ENCODE results near the gene PTPRM. TPM values are rescaled to one million over a fixed set of nuclear protein-coding genes. Genes with fewer than 3 reads are reported as not detected.

The PTPRM gene
- polyA plus RNA-seq, 1 experiment = 81.1 TPM

- no peaks in the 10 kb centered on the region for H3K9me3 ChIP-seq (ENCODE audit: control insufficient read depth, insufficient read depth, low read length)
- DNase-seq (ENCODE audit: low read depth, low spot score) = no peak
- H3K27me3 ChIP-seq (ENCODE audit: control insufficient read depth, insufficient read depth, low read length) = no peaks in the 10 kb centered on the region
- H3K4me3 ChIP-seq (ENCODE audit: low read depth, low read length) = peak overlapping the region; percentile 72
- ChIA-PET CTCF (interaction anchor here (1.2 to 1.5 kb wide), 3 partner anchors 7 to 345 kb away, joined by 3 to 5 read pairs (median 4); no protein-coding TSS in a partner anchor), POLR2A (no interaction called here)
- no peak overlapping the region for H3K27ac ChIP-seq (ENCODE audit: low read depth, low read length)
- TF ChIP-seq CTCF (IDR thresholded peaks at IDR 0.05; ENCODE audit: low read depth, low read length) = no peak
These were observed 1.4 kb upstream of the PTPRM start for GRCh38 chr18:7565677-7566076.

GRCh38 chr18:7566244-7566566 lies 911 bp upstream of the PTPRM start:
- Histone ChIP-seq H3K9me3 (ENCODE audit: control insufficient read depth, insufficient read depth, low read length) (no peaks in the 10 kb centered on the region), H3K27ac (ENCODE audit: low read depth, low read length) (no peak overlapping the region), H3K4me3 (ENCODE audit: low read depth, low read length) (peak overlapping the region; percentile 72), H3K27me3 (ENCODE audit: control insufficient read depth, insufficient read depth, low read length) (no peaks in the 10 kb centered on the region)
- POLR2A ChIA-PET = no interaction called here
- CTCF ChIA-PET = interaction anchor here (0.6 to 2.2 kb wide), 26 partner anchors 8 to 1285 kb away, joined by 3 to 18 read pairs (median 4); no protein-coding TSS in a partner anchor
- no peak for DNase-seq (ENCODE audit: low read depth, low spot score)
- no peak for TF ChIP-seq CTCF (IDR thresholded peaks at IDR 0.05; ENCODE audit: low read depth, low read length)

GRCh38 chr18:7567474-7568425 lies 634 bp downstream of the PTPRM start:
- POLR2A ChIA-PET = interaction anchor here (0.6 to 1.6 kb wide), 4 partner anchors 10 to 335 kb away, joined by 3 to 6 read pairs (median 4); no protein-coding TSS in a partner anchor
- DNase-seq (ENCODE audit: low read depth, low spot score) = no peak
- H3K27ac ChIP-seq (ENCODE audit: low read depth, low read length) = no peak overlapping the region

GRCh38 chr18:7568426-7568825 lies 1.3 kb downstream of the PTPRM start:
- no peaks in the 10 kb centered on the region for H3K27me3 ChIP-seq (ENCODE audit: control insufficient read depth, insufficient read depth, low read length)
- no peaks in the 10 kb centered on the region for H3K9me3 ChIP-seq (ENCODE audit: control insufficient read depth, insufficient read depth, low read length)
- ChIA-PET CTCF (interaction anchor here (0.6 to 2.2 kb wide), 3 partner anchors 57 to 284 kb away, joined by 3 to 6 read pairs (median 3); no protein-coding TSS in a partner anchor), POLR2A (interaction anchor here (1.6 kb wide), 1 partner anchor 334 kb away, joined by 3 read pairs; no protein-coding TSS in a partner anchor)
- no peak overlapping the region for H3K27ac ChIP-seq (ENCODE audit: low read depth, low read length)
- DNase-seq (ENCODE audit: low read depth, low spot score) = no peak
- peak overlapping the region; percentile 73 for H3K4me3 ChIP-seq (ENCODE audit: low read depth, low read length)
- 0 out of 2 replicates have a peak, but pooled peaks have one; percentile 20 for TF ChIP-seq CTCF (IDR thresholded peaks at IDR 0.05; ENCODE audit: low read depth, low read length)

More at GRCh38 chr18:7567474-7568425, 634 bp downstream of the PTPRM start:
- Histone ChIP-seq H3K27me3 (ENCODE audit: control insufficient read depth, insufficient read depth, low read length) (no peaks in the 10 kb centered on the region), H3K9me3 (ENCODE audit: control insufficient read depth, insufficient read depth, low read length) (no peaks in the 10 kb centered on the region), H3K4me3 (ENCODE audit: low read depth, low read length) (peak overlapping the region; percentile 73)
- CTCF ChIA-PET = interaction anchor here (0.6 to 2.2 kb wide), 20 partner anchors 9 to 913 kb away, joined by 3 to 18 read pairs (median 4); no protein-coding TSS in a partner anchor
- no peak for TF ChIP-seq CTCF (IDR thresholded peaks at IDR 0.05; ENCODE audit: low read depth, low read length)

GRCh38 chr18:7571626-7572025 lies 4.5 kb downstream of the PTPRM start:
- ChIA-PET CTCF (no interaction called here), POLR2A (no interaction called here)
- DNase-seq (ENCODE audit: low read depth, low spot score) = no peak
- Histone ChIP-seq H3K27ac (ENCODE audit: low read depth, low read length) (no peak overlapping the region), H3K4me3 (ENCODE audit: low read depth, low read length) (no peak overlapping the region), H3K9me3 (ENCODE audit: control insufficient read depth, insufficient read depth, low read length) (no peaks in the 10 kb centered on the region), H3K27me3 (ENCODE audit: control insufficient read depth, insufficient read depth, low read length) (no peaks in the 10 kb centered on the region)
- no peak for TF ChIP-seq CTCF (IDR thresholded peaks at IDR 0.05; ENCODE audit: low read depth, low read length)
